ENCODE data around the gene RPLP1.

The RPLP1 gene

DNA sequence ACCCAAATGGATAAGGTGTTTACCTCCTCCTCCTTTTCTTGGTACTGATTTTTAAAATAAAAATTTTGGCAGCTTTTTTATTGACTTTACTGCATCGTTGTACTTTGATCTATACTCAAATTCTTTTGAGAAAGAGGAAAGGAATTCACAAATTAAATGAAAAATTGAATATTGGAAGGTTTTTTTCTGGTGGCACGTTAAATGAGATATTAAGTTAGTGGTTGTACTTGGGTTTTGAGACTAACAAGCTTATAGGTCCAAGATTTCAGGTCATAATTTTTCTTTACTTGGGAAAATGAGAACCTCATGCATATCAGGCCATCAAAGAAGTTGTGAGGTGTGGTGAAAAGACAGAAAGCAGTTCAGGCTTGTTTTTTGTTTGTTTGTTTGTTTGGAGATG, 14.1 kb downstream of the RPLP1 start:
- no peak for DNase-seq (ENCODE audit: low read depth, low spot score)
- TF ChIP-seq CTCF (IDR thresholded peaks at IDR 0.05; ENCODE audit: low read depth, low read length) = no peak
- in situ Hi-C loops (cut with HindIII; ENCODE audit: low sequenced_read_pairs) = no loop called here
- H3K4me3 ChIP-seq (ENCODE audit: low read depth, low read length) = no peak overlapping the region

- no peak overlapping the region for H3K4me3 ChIP-seq (ENCODE audit: low read depth, low read length)
- DNase-seq (ENCODE audit: low read depth, low spot score) = no peak
- in situ Hi-C loops (cut with HindIII; ENCODE audit: low sequenced_read_pairs) = no loop called here
- no peak for TF ChIP-seq CTCF (IDR thresholded peaks at IDR 0.05; ENCODE audit: low read depth, low read length)
Observed at GRCh38 chr15:69467636-69468035, 15.0 kb downstream of the RPLP1 start.

DNA sequence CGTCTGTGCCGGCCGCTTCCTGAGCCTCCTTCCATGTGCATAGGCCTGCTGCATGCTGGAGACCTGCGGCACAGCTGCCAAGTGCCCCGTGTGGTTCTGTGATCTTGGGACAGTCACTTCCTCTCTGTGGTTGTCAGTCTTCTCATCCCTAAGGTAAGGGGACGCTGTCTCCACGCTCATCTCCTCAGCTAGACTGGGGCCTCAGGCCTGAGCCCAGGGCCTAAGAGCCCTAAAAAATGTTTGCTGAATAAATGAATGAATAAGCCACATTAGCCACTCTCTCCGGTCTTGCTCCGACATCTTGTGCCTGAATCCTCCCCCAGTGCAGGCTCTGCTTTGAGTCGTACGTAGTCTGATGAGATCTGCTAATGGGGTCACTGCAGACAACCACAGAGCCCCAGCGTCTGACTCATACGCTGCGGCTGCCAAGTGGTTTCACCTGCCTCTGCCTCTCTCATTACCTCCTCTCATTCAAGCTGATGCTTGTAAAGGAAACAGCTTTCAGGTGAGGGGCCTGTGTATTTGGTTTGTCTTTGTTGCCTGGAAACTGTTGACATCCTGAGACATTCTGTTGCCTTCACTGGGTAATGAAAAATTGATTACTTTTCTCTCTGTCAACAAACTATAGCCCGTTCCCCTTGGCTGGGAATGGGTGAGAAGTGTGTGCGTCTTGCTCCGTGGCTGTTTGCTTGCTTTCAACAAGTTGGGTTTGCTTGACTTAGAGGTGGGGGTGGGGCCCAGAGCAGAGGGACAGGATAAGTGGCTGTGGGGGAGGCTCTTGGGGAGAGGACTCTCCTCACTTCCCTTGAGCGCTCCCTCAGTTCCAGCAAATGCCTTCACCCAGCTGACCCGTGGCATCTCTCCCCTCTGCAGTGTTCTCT, 15.9 kb downstream of the RPLP1 start:
- H3K4me3 ChIP-seq (ENCODE audit: low read depth, low read length) = no peak overlapping the region
- in situ Hi-C loops (cut with HindIII; ENCODE audit: low sequenced_read_pairs) = no loop called here
- TF ChIP-seq CTCF (IDR thresholded peaks at IDR 0.05; ENCODE audit: low read depth, low read length) = no peak
- DNase-seq (ENCODE audit: low read depth, low spot score) = peak; percentile 80

DNA sequence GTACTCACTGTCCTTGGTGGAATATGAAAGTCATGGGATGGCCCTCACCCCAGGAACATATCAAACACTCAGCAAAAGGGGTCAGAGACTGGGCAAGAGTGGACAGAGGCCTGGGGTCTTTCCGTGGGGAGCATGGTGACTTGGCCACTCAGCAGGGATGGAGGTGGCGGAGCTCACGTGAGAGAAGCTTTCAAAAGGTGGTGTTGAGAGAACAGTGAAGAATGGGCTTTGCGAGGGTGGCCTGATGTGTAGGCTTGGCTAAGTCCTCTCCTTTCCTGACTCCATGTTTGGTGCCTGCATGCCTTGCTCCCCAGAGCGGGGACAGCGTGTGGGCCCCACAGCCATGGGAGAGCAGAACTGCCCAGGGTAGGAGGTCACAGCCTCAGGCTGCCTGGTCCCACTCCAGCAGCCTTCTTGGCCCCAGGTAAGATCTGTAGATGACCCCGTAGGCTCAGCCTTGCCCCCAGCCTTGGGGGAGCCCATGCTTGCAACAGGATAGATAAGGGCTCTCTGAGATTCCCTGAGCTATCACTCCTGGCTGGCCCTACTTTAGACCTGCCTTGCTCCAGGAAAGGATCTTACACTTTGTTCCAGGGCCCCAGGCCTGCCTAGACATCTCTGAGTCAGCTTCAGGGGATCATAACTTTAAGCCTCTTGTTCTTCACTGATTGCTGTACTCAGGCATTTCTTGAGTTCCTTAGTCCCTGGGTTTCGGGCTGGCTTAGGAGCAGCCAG, 17.0 kb downstream of the RPLP1 start:
- in situ Hi-C loops (cut with HindIII; ENCODE audit: low sequenced_read_pairs) = no loop called here
- DNase-seq (ENCODE audit: low read depth, low spot score) = no peak
- no peak overlapping the region for H3K4me3 ChIP-seq (ENCODE audit: low read depth, low read length)
- TF ChIP-seq CTCF (IDR thresholded peaks at IDR 0.05; ENCODE audit: low read depth, low read length) = no peak

- TF ChIP-seq CTCF (IDR thresholded peaks at IDR 0.05; ENCODE audit: low read depth, low read length) = no peak
- DNase-seq (ENCODE audit: low read depth, low spot score) = no peak
Observed at GRCh38 chr15:69472046-69472445, 19.4 kb downstream of the RPLP1 start.

DNA sequence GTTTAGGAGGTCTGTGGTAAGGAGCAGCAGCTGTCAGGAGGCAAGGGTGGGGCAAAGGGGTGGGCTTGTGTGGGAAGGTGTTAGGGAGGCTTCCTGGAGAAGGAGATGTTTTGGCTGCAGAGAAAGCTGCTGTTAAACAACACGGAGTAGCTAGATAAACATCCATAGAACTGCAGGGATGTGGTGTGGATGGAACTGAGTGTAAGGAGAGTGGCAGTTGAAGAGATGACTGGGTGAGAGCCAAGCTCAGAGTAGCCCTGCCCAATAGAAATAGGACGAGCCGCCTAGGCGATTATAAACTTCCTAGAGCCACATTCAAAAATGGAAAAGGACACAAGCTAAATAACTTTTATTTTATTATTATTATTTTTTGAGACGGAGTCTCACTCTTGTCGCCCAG, 19.9 kb downstream of the RPLP1 start:
- no peak overlapping the region for H3K4me3 ChIP-seq (ENCODE audit: low read depth, low read length)
- DNase-seq (ENCODE audit: low read depth, low spot score) = no peak
- no peak for TF ChIP-seq CTCF (IDR thresholded peaks at IDR 0.05; ENCODE audit: low read depth, low read length)
- in situ Hi-C loops (cut with HindIII; ENCODE audit: low sequenced_read_pairs) = no loop called here

More at GRCh38 chr15:69472046-69472445, 19.4 kb downstream of the RPLP1 start:
- in situ Hi-C loops (cut with HindIII; ENCODE audit: low sequenced_read_pairs) = no loop called here
- no peak overlapping the region for H3K4me3 ChIP-seq (ENCODE audit: low read depth, low read length)
